Sigmoid colon (tissue), 4 donors: ENCODE data around the gene NIN.

Source experiments
- CTCF ChIP-seq, 4 experiments: fragments of 450-650 bp in 3 of 4; fragments of 200-600 bp in 1 of 4; IDR thresholded peaks; one replicate each; pipeline ENCODE4 v1.5.1; 2016 to 2019; ENCODE audit warnings: antibody characterized with exemption in 4 of 4, mild to moderate bottlenecking in 3 of 4, moderate library complexity in 2 of 4
- EP300 ChIP-seq, 4 donors: sonication (generic); formaldehyde crosslinking; IDR thresholded peaks; one replicate each; pipeline ENCODE4 v1.6.1; 2017; ENCODE audit warnings: antibody characterized with exemption in 4 of 4

GRCh38 chr14:50829489-50830043, 1.4 kb downstream of the NIN start:
- TF ChIP-seq CTCF (IDR thresholded peaks at IDR 0.05), result no peak
- TF ChIP-seq EP300 (IDR thresholded peaks at IDR 0.05), result no peak
